ENCODE measurements around the gene PRPF38B.
"Not testable (repeated sequence)": the region's sequence is repeated elsewhere in the genome, so short reads cannot be mapped to it uniquely, and the experiment has no call there.

Gene PRPF38B

GRCh38 chr1:108702109-108702508 lies 10.0 kb downstream of the PRPF38B start:
- H2AFZ ChIP-seq (ENCODE audit: insufficient read depth, low read length, poor library complexity); H3K4ac ChIP-seq (ENCODE audit: low read depth, low read length); H3K27ac ChIP-seq (ENCODE audit: low read depth, low read length); H3K79me1 ChIP-seq (ENCODE audit: low read length); H2AK5ac ChIP-seq (ENCODE audit: low read length); H3K23ac ChIP-seq (ENCODE audit: low read length); H3K79me2 ChIP-seq (ENCODE audit: control insufficient read depth, insufficient read depth, low read length, poor library complexity); H4K8ac ChIP-seq (ENCODE audit: low read depth, low read length); H2BK120ac ChIP-seq (ENCODE audit: insufficient read depth, low read length, poor library complexity); H4K12ac ChIP-seq (ENCODE audit: low read depth, low read length); H3K9me3 ChIP-seq (ENCODE audit: insufficient read depth, low read depth, low read length); H2BK5ac ChIP-seq (ENCODE audit: low read depth, low read length, poor library complexity); H3K4me2 ChIP-seq (ENCODE audit: low read length); H3K9ac ChIP-seq (ENCODE audit: low read length); H3K27me3 ChIP-seq (ENCODE audit: insufficient read depth, low read length); DNase-seq; H3K4me3 ChIP-seq (ENCODE audit: low read depth, low read length); H3K4me1 ChIP-seq (ENCODE audit: control insufficient read depth in 1 of 2, insufficient read depth in 2 of 2, low read length in 2 of 2); H2BK12ac ChIP-seq (ENCODE audit: low read length); H3K14ac ChIP-seq (ENCODE audit: low read length); H4K91ac ChIP-seq (ENCODE audit: low read depth, low read length); H3K18ac ChIP-seq (ENCODE audit: low read length): not testable (repeated sequence)
- WGBS (ENCODE audit: extremely low coverage, insufficient coverage, insufficient read length): no CpG with 5 or more reads among the region's 6 CpGs
- H3K36me3 ChIP-seq (ENCODE audit: control insufficient read depth in 1 of 2, insufficient read depth in 2 of 2, low read length in 2 of 2): peaks cover 7 to 20% of the 10 kb centered on the region in 2 experiments

GRCh38 chr1:108703939-108704338 lies 11.8 kb downstream of the PRPF38B start:
- H3K27ac ChIP-seq (ENCODE audit: low read depth, low read length): no peak overlapping the region
- no peaks in the 10 kb centered on the region for H3K9me3 ChIP-seq (ENCODE audit: insufficient read depth, low read depth, low read length)
- no peaks in the 10 kb centered on the region for H3K27me3 ChIP-seq (ENCODE audit: insufficient read depth, low read length)
- WGBS (ENCODE audit: extremely low coverage, insufficient coverage, insufficient read length): no CpG with 5 or more reads among the region's 6 CpGs
- no peak overlapping the region for H3K4me2 ChIP-seq (ENCODE audit: low read length)
- no peaks in the 10 kb centered on the region for H3K79me2 ChIP-seq (ENCODE audit: control insufficient read depth, insufficient read depth, low read length, poor library complexity)
- no peak overlapping the region for H2BK120ac ChIP-seq (ENCODE audit: insufficient read depth, low read length, poor library complexity)
- H4K91ac ChIP-seq (ENCODE audit: low read depth, low read length): no peak overlapping the region
- H3K18ac ChIP-seq (ENCODE audit: low read length): no peak overlapping the region
- H4K12ac ChIP-seq (ENCODE audit: low read depth, low read length): no peak overlapping the region
- H2AFZ ChIP-seq (ENCODE audit: insufficient read depth, low read length, poor library complexity): no peak overlapping the region
- no peak overlapping the region for H3K4me3 ChIP-seq (ENCODE audit: low read depth, low read length)
- H3K9ac ChIP-seq (ENCODE audit: low read length): no peak overlapping the region
- no peak overlapping the region for H4K8ac ChIP-seq (ENCODE audit: low read depth, low read length)
- no peak overlapping the region for H3K23ac ChIP-seq (ENCODE audit: low read length)
- H2AK5ac ChIP-seq (ENCODE audit: low read length): no peak overlapping the region
- H3K4me1 ChIP-seq (ENCODE audit: control insufficient read depth in 1 of 2, insufficient read depth in 2 of 2, low read length in 2 of 2): no peaks in the 10 kb centered on the region
- peaks cover 7 to 11% of the 10 kb centered on the region in 2 experiments for H3K36me3 ChIP-seq (ENCODE audit: control insufficient read depth in 1 of 2, insufficient read depth in 2 of 2, low read length in 2 of 2)
- no peak overlapping the region for H3K14ac ChIP-seq (ENCODE audit: low read length)
- H3K4ac ChIP-seq (ENCODE audit: low read depth, low read length): no peak overlapping the region
- no peak for DNase-seq
- no peak overlapping the region for H2BK5ac ChIP-seq (ENCODE audit: low read depth, low read length, poor library complexity)
- no peaks in the 10 kb centered on the region for H3K79me1 ChIP-seq (ENCODE audit: low read length)
- H2BK12ac ChIP-seq (ENCODE audit: low read length): no peak overlapping the region

- no peak overlapping the region for H2BK12ac ChIP-seq (ENCODE audit: low read length)
- H3K36me3 ChIP-seq (ENCODE audit: control insufficient read depth in 1 of 2, insufficient read depth in 2 of 2, low read length in 2 of 2): peaks cover 3 to 6% of the 10 kb centered on the region in 2 experiments
- H3K18ac ChIP-seq (ENCODE audit: low read length): no peak overlapping the region
- H3K27ac ChIP-seq (ENCODE audit: low read depth, low read length): no peak overlapping the region
- H3K9me3 ChIP-seq (ENCODE audit: insufficient read depth, low read depth, low read length): no peaks in the 10 kb centered on the region
- no peak overlapping the region for H4K12ac ChIP-seq (ENCODE audit: low read depth, low read length)
- H2BK5ac ChIP-seq (ENCODE audit: low read depth, low read length, poor library complexity): no peak overlapping the region
- H3K14ac ChIP-seq (ENCODE audit: low read length): no peak overlapping the region
- no peak overlapping the region for H3K23ac ChIP-seq (ENCODE audit: low read length)
- no peak overlapping the region for H4K91ac ChIP-seq (ENCODE audit: low read depth, low read length)
- DNase-seq: no peak
- no peaks in the 10 kb centered on the region for H3K79me2 ChIP-seq (ENCODE audit: control insufficient read depth, insufficient read depth, low read length, poor library complexity)
- H3K9ac ChIP-seq (ENCODE audit: low read length): no peak overlapping the region
- H2BK120ac ChIP-seq (ENCODE audit: insufficient read depth, low read length, poor library complexity): no peak overlapping the region
- no peak overlapping the region for H3K4ac ChIP-seq (ENCODE audit: low read depth, low read length)
- no peak overlapping the region for H2AFZ ChIP-seq (ENCODE audit: insufficient read depth, low read length, poor library complexity)
- H3K4me1 ChIP-seq (ENCODE audit: control insufficient read depth in 1 of 2, insufficient read depth in 2 of 2, low read length in 2 of 2): no peaks in the 10 kb centered on the region
- H3K79me1 ChIP-seq (ENCODE audit: low read length): no peaks in the 10 kb centered on the region
- H3K4me3 ChIP-seq (ENCODE audit: low read depth, low read length): no peak overlapping the region
- no peak overlapping the region for H4K8ac ChIP-seq (ENCODE audit: low read depth, low read length)
- no peak overlapping the region for H2AK5ac ChIP-seq (ENCODE audit: low read length)
- no peak overlapping the region for H3K4me2 ChIP-seq (ENCODE audit: low read length)
- H3K27me3 ChIP-seq (ENCODE audit: insufficient read depth, low read length): no peaks in the 10 kb centered on the region
- no CpG with 5 or more reads among the region's 2 CpGs for WGBS (ENCODE audit: extremely low coverage, insufficient coverage, insufficient read length)
These were observed 12.4 kb downstream of the PRPF38B start for GRCh38 chr1:108704496-108704895.

- H3K18ac ChIP-seq (ENCODE audit: low read length): no peak overlapping the region
- H4K91ac ChIP-seq (ENCODE audit: low read depth, low read length): no peak overlapping the region
- no peak overlapping the region for H2AK5ac ChIP-seq (ENCODE audit: low read length)
- H3K14ac ChIP-seq (ENCODE audit: low read length): no peak overlapping the region
- no peak overlapping the region for H3K27ac ChIP-seq (ENCODE audit: low read depth, low read length)
- H3K4ac ChIP-seq (ENCODE audit: low read depth, low read length): no peak overlapping the region
- H3K23ac ChIP-seq (ENCODE audit: low read length): no peak overlapping the region
- no peaks in the 10 kb centered on the region for H3K79me2 ChIP-seq (ENCODE audit: control insufficient read depth, insufficient read depth, low read length, poor library complexity)
- no peaks in the 10 kb centered on the region for H3K27me3 ChIP-seq (ENCODE audit: insufficient read depth, low read length)
- H3K4me3 ChIP-seq (ENCODE audit: low read depth, low read length): no peak overlapping the region
- no CpG with 5 or more reads among the region's 3 CpGs for WGBS (ENCODE audit: extremely low coverage, insufficient coverage, insufficient read length)
- no peak overlapping the region for H3K4me2 ChIP-seq (ENCODE audit: low read length)
- H2BK120ac ChIP-seq (ENCODE audit: insufficient read depth, low read length, poor library complexity): no peak overlapping the region
- no peak overlapping the region for H2BK5ac ChIP-seq (ENCODE audit: low read depth, low read length, poor library complexity)
- H3K9me3 ChIP-seq (ENCODE audit: insufficient read depth, low read depth, low read length): no peaks in the 10 kb centered on the region
- H3K36me3 ChIP-seq (ENCODE audit: control insufficient read depth in 1 of 2, insufficient read depth in 2 of 2, low read length in 2 of 2): peaks cover 2 to 3% of the 10 kb centered on the region in 2 experiments
- no peak overlapping the region for H2AFZ ChIP-seq (ENCODE audit: insufficient read depth, low read length, poor library complexity)
- H4K8ac ChIP-seq (ENCODE audit: low read depth, low read length): no peak overlapping the region
- no peak overlapping the region for H2BK12ac ChIP-seq (ENCODE audit: low read length)
- H3K9ac ChIP-seq (ENCODE audit: low read length): no peak overlapping the region
- H3K79me1 ChIP-seq (ENCODE audit: low read length): no peaks in the 10 kb centered on the region
- DNase-seq: no peak
- H3K4me1 ChIP-seq (ENCODE audit: control insufficient read depth in 1 of 2, insufficient read depth in 2 of 2, low read length in 2 of 2): no peaks in the 10 kb centered on the region
- H4K12ac ChIP-seq (ENCODE audit: low read depth, low read length): no peak overlapping the region
These were observed 14.5 kb downstream of the PRPF38B start for GRCh38 chr1:108706643-108707042.
